WTC11 (cell line): ENCODE measurements around the gene AFF2. TPM values are rescaled to one million over a fixed set of nuclear protein-coding genes. Genes with fewer than 3 reads are reported as not detected.

ENCODE experiments used
- ATAC-seq: fragments of 200-7000 bp; cut with Tn5 transposase; 2 replicates; pipeline ENCODE4 v1.10.0; 2021; ENCODE audit warnings: mild to moderate bottlenecking, moderate library complexity
- CTCF ChIA-PET: fragments of 300-600 bp; sonication (Branson Sonifier 250); formaldehyde crosslinking; loops from one replicate; lab custom pipeline; 2021; ENCODE audit warnings: antibody characterized with exemption; lab: Charles Lee
- POLR2A ChIA-PET: fragments of 350-600 bp; sonication (Branson Sonifier 250); formaldehyde crosslinking; loops from one replicate; lab custom pipeline; 2021; ENCODE audit warnings: antibody characterized with exemption; lab: Charles Lee
- DNase-seq: peaks from one replicate; pipeline ENCODE4 v3.0.0; 2021; ENCODE audit warnings: low spot score
- H3K27ac Mint-ChIP-seq: 2 replicates; pipeline ENCODE4 v1.8.0; 2021; ENCODE audit warnings: mixed read lengths
- H3K27me3 Mint-ChIP-seq: 2 replicates; pipeline ENCODE4 v1.8.0; 2021; ENCODE audit warnings: low read depth, mild to moderate bottlenecking, moderate library complexity, mixed read lengths
- H3K36me3 Mint-ChIP-seq: 2 replicates; pipeline ENCODE4 v1.8.0; 2021; ENCODE audit warnings: mixed read lengths
- H3K4me1 Mint-ChIP-seq: 2 replicates; pipeline ENCODE4 v1.8.0; 2022; ENCODE audit warnings: mixed read lengths
- H3K4me3 Mint-ChIP-seq: 2 replicates; pipeline ENCODE4 v1.8.0; 2021; ENCODE audit warnings: mild to moderate bottlenecking, moderate library complexity, mixed read lengths
- H3K9me3 Mint-ChIP-seq: 2 replicates; pipeline ENCODE4 v1.8.0; 2021; ENCODE audit warnings: mixed read lengths
- AFF4 ChIP-seq: sonication (generic); formaldehyde crosslinking; IDR thresholded peaks from 2 replicates; pipeline ENCODE4 v1.8.1; 2023; ENCODE audit warnings: mild to moderate bottlenecking, missing genetic modification reagents, borderline replicate concordance
- ATF2 ChIP-seq: sonication (generic); formaldehyde crosslinking; IDR thresholded peaks from 2 replicates; pipeline ENCODE4 v1.8.1; 2022; ENCODE audit warnings: low read depth, missing genetic modification reagents, borderline replicate concordance
- ATF3 ChIP-seq: sonication (generic); formaldehyde crosslinking; conservative IDR thresholded peaks from 2 replicates; pipeline ENCODE4 v1.8.1; 2022; ENCODE audit warnings: mild to moderate bottlenecking, missing genetic modification reagents
- HMGA2 ChIP-seq: fragments of 250-450 bp; sonication (Bioruptor Pico); IDR thresholded peaks from 2 replicates; pipeline ENCODE4 v1.4.0; 2021; ENCODE audit warnings: mild to moderate bottlenecking, moderate library complexity
- HMGXB4 ChIP-seq: sonication (generic); formaldehyde crosslinking; IDR thresholded peaks from 2 replicates; pipeline ENCODE4 v1.8.1; 2023; ENCODE audit warnings: mild to moderate bottlenecking, moderate library complexity, missing genetic modification reagents
- MXD4 ChIP-seq: fragments of 250-450 bp; sonication (Bioruptor Pico); IDR thresholded peaks from 2 replicates; pipeline ENCODE4 v1.8.0; 2021; ENCODE audit warnings: mild to moderate bottlenecking, moderate library complexity, borderline replicate concordance
- NR1H2 ChIP-seq: sonication (generic); formaldehyde crosslinking; IDR thresholded peaks from 2 replicates; pipeline ENCODE4 v1.9.0; 2021; ENCODE audit warnings: mild to moderate bottlenecking, moderate library complexity, missing genetic modification reagents
- TEAD4 ChIP-seq: sonication (generic); formaldehyde crosslinking; IDR thresholded peaks from 2 replicates; pipeline ENCODE4 v1.8.0; 2022; ENCODE audit warnings: mild to moderate bottlenecking, missing genetic modification reagents
- TP53 ChIP-seq: sonication (generic); formaldehyde crosslinking; IDR thresholded peaks from 2 replicates; pipeline ENCODE4 v1.8.1; 2023; ENCODE audit warnings: mild to moderate bottlenecking, missing genetic modification reagents
- ZBTB21 ChIP-seq: sonication (generic); formaldehyde crosslinking; IDR thresholded peaks from 2 replicates; pipeline ENCODE4 v1.8.1; 2023; ENCODE audit warnings: mild to moderate bottlenecking, missing genetic modification reagents, borderline replicate concordance
- ZBTB43 ChIP-seq: sonication (generic); formaldehyde crosslinking; IDR thresholded peaks from 2 replicates; pipeline ENCODE4 v1.8.1; 2023; ENCODE audit warnings: mild to moderate bottlenecking, missing genetic modification reagents
- ZNF396 ChIP-seq: fragments of 250-450 bp; sonication (Bioruptor Pico); IDR thresholded peaks from 2 replicates; pipeline ENCODE4 v1.8.0; 2021; ENCODE audit warnings: mild to moderate bottlenecking, moderate library complexity, borderline replicate concordance
- ZNF416 ChIP-seq: fragments of 250-450 bp; sonication (Bioruptor Pico); IDR thresholded peaks from 2 replicates; pipeline ENCODE4 v1.9.0; 2021; ENCODE audit warnings: mild to moderate bottlenecking, inconsistent platforms
- ZNF512 ChIP-seq: sonication (generic); formaldehyde crosslinking; IDR thresholded peaks from 2 replicates; pipeline ENCODE4 v1.8.1; 2022; ENCODE audit warnings: missing genetic modification reagents, borderline replicate concordance
- total RNA-seq: library from RNA; stranded (reverse); gene quantifications from 3 replicates; pipeline ENCODE4 v1.2.3, GENCODE V29; 2021
- TF ChIP-seq, protein P1 (sequence below): sonication (generic); formaldehyde crosslinking; IDR thresholded peaks from 2 replicates; pipeline ENCODE4 v1.8.0; 2022; ENCODE audit warnings: missing genetic modification reagents
- TF ChIP-seq, protein P2 (sequence below): sonication (generic); formaldehyde crosslinking; IDR thresholded peaks from 2 replicates; pipeline ENCODE4 v1.8.1; 2023; ENCODE audit warnings: mild to moderate bottlenecking, missing genetic modification reagents, moderate library complexity

AFF2 gene
- total RNA-seq, 1 experiment from 2014 or later: 7.6 TPM

- TF ChIP-seq, protein P1, sequence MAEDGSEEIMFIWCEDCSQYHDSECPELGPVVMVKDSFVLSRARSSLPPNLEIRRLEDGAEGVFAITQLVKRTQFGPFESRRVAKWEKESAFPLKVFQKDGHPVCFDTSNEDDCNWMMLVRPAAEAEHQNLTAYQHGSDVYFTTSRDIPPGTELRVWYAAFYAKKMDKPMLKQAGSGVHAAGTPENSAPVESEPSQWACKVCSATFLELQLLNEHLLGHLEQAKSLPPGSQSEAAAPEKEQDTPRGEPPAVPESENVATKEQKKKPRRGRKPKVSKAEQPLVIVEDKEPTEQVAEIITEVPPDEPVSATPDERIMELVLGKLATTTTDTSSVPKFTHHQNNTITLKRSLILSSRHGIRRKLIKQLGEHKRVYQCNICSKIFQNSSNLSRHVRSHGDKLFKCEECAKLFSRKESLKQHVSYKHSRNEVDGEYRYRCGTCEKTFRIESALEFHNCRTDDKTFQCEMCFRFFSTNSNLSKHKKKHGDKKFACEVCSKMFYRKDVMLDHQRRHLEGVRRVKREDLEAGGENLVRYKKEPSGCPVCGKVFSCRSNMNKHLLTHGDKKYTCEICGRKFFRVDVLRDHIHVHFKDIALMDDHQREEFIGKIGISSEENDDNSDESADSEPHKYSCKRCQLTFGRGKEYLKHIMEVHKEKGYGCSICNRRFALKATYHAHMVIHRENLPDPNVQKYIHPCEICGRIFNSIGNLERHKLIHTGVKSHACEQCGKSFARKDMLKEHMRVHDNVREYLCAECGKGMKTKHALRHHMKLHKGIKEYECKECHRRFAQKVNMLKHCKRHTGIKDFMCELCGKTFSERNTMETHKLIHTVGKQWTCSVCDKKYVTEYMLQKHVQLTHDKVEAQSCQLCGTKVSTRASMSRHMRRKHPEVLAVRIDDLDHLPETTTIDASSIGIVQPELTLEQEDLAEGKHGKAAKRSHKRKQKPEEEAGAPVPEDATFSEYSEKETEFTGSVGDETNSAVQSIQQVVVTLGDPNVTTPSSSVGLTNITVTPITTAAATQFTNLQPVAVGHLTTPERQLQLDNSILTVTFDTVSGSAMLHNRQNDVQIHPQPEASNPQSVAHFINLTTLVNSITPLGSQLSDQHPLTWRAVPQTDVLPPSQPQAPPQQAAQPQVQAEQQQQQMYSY (CRISPR knock-in tag): no peak
- TF ChIP-seq ZNF512 (CRISPR knock-in tag) (no peak), ZBTB21 (CRISPR knock-in tag) (no peak), AFF4 (CRISPR knock-in tag) (no peak), ATF3 (no peak), ZNF416 (CRISPR knock-in tag) (no peak), TP53 (CRISPR knock-in tag) (no peak)
- TF ChIP-seq, protein P2, sequence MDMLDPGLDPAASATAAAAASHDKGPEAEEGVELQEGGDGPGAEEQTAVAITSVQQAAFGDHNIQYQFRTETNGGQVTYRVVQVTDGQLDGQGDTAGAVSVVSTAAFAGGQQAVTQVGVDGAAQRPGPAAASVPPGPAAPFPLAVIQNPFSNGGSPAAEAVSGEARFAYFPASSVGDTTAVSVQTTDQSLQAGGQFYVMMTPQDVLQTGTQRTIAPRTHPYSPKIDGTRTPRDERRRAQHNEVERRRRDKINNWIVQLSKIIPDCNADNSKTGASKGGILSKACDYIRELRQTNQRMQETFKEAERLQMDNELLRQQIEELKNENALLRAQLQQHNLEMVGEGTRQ (CRISPR knock-in tag): no peak
- TF ChIP-seq, all 79 proteins: peak for 0
- ChIA-PET CTCF (no interaction called here), POLR2A (no interaction called here)
- Mint-ChIP-seq H3K27me3 (peaks cover 3% of the 10 kb centered on the region; the same call in 1 of the 2 replicates), H3K4me3 (no peak overlapping the region), H3K27ac (no peak overlapping the region), H3K36me3 (peaks cover 23% of the 10 kb centered on the region), H3K9me3 (peaks cover 31% of the 10 kb centered on the region), H3K4me1 (no peaks in the 10 kb centered on the region)
- no peak for ATAC-seq
- DNase-seq: no peak
These were observed 172.1 kb downstream of the AFF2 start for GRCh38 chrX:148672517-148672916.

DNA sequence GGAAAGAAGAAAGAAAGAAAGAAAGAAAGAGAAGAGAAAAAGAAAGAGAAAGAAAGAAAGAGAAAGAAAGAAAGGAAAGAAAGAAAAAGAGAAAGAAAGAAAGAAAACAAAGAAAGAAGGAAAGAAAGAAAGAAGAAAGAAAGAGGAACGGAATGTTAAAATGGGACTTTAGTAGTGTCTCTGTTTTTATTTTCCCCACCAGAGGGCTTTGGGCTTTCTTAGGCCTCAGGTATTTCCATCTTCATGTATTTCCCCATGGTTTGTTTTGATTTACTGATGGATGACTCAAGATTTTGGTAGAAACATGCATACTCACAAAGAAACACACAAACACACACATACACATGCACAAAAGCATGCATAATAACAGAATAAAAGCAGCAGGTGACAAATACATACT is 181.2 kb downstream of the AFF2 start:
- H3K27ac Mint-ChIP-seq: no peak overlapping the region
- ChIA-PET CTCF (no interaction called here), POLR2A (no interaction called here)
- H3K36me3 Mint-ChIP-seq: no peaks in the 10 kb centered on the region
- H3K4me1 Mint-ChIP-seq: no peaks in the 10 kb centered on the region
- DNase-seq: no peak
- ATAC-seq: no peak
- H3K4me3 Mint-ChIP-seq: no peak overlapping the region
- no peaks in the 10 kb centered on the region for H3K9me3 Mint-ChIP-seq
- H3K27me3 Mint-ChIP-seq: no peaks in the 10 kb centered on the region
- TF ChIP-seq ATF2 (CRISPR knock-in tag): no peak
- no peak for TF ChIP-seq HMGXB4 (CRISPR knock-in tag)
- TF ChIP-seq MXD4 (CRISPR knock-in tag): no peak
- no peak for TF ChIP-seq ZNF396 (CRISPR knock-in tag)
- no peak for TF ChIP-seq NR1H2 (CRISPR knock-in tag)
- no peak for TF ChIP-seq TEAD4
- TF ChIP-seq HMGA2 (CRISPR knock-in tag): no peak
- no peak for TF ChIP-seq ZBTB43 (CRISPR knock-in tag)
